Activated naive CD4-positive, alpha-beta T cell treated with anti-CD3 and anti-CD28 coated beads, Interleukin-2, amount 50 U/mL, for 72 hours (primary cell): Measurements from ENCODE around the gene FETUB. TPM values are rescaled to one million over a fixed set of nuclear protein-coding genes. Genes with fewer than 3 reads are reported as not detected.
A peak's percentile ranks its signal among the peaks of the same experiment; 100 is the strongest.
"Not testable (repeated sequence)": the region's sequence is repeated elsewhere in the genome, so short reads cannot be mapped to it uniquely, and the experiment has no call there.

Source experiments
- ATAC-seq, 2 donors: fragments of 150-1000 bp; cut with Tn5 transposase; 2 replicates each; pipeline ENCODE4 v1.10.0; 2021; ENCODE audit warnings: mild to moderate bottlenecking in 2 of 2, moderate library complexity in 2 of 2
- DNase-seq, 2 donors: peaks; one replicate each; pipeline ENCODE4 v3.0.0; 2021 to 2022; ENCODE audit warnings: low spot score in 2 of 2
- H3K27ac Mint-ChIP-seq, 2 donors: one replicate each; pipeline ENCODE4 v1.8.0; 2022; ENCODE audit warnings: mild to moderate bottlenecking in 2 of 2, mixed read lengths in 2 of 2
- H3K36me3 Mint-ChIP-seq, 2 donors: one replicate each; pipeline ENCODE4 v1.8.0; 2022; ENCODE audit warnings: mixed read lengths in 2 of 2
- H3K9me3 Mint-ChIP-seq, 2 donors: one replicate each; pipeline ENCODE4 v1.8.0; 2022; ENCODE audit warnings: mixed read lengths in 2 of 2
- total RNA-seq, 2 donors: library from RNA; stranded (reverse); gene quantifications; one replicate each; pipeline ENCODE4 v1.2.3, GENCODE V29; 2022

Gene FETUB
- total RNA-seq, 2 donors from 2014 or later = not detected

GRCh38 chr3:186683979-186684378 lies 43.8 kb downstream of the FETUB start:
- DNase-seq = no peak
- peaks cover 14 to 31% of the 10 kb centered on the region in 2 donors for H3K9me3 Mint-ChIP-seq
- no peak for ATAC-seq
- no peak overlapping the region for H3K27ac Mint-ChIP-seq
- peaks cover 16 to 17% of the 10 kb centered on the region in 2 donors for H3K36me3 Mint-ChIP-seq

GRCh38 chr3:186686475-186686874 lies 46.3 kb downstream of the FETUB start:
- ATAC-seq, H3K27ac Mint-ChIP-seq, DNase-seq: not testable (repeated sequence)
- H3K36me3 Mint-ChIP-seq = peaks cover 16 to 17% of the 10 kb centered on the region in 2 donors
- H3K9me3 Mint-ChIP-seq = peaks cover 14 to 31% of the 10 kb centered on the region in 2 donors

- Mint-ChIP-seq H3K36me3 (peaks cover 16 to 17% of the 10 kb centered on the region in 2 donors), H3K9me3 (peaks cover 14 to 29% of the 10 kb centered on the region in 2 donors), H3K27ac (no peak overlapping the region)
Measured at GRCh38 chr3:186687120-186687651, 47.0 kb downstream of the FETUB start.

GRCh38 chr3:186690304-186690703 lies 50.1 kb downstream of the FETUB start:
- Mint-ChIP-seq H3K36me3 (peaks cover 10 to 12% of the 10 kb centered on the region in 2 donors), H3K9me3 (peaks cover 9 to 14% of the 10 kb centered on the region in 2 donors)
- ATAC-seq, DNase-seq, H3K27ac Mint-ChIP-seq: not testable (repeated sequence)

More at GRCh38 chr3:186687120-186687651, 47.0 kb downstream of the FETUB start:
- ATAC-seq = no peak
- DNase-seq = no peak

GRCh38 chr3:186691676-186692075 lies 51.5 kb downstream of the FETUB start:
- DNase-seq (no peak), ATAC-seq (no peak)
- H3K36me3 Mint-ChIP-seq = no peaks in the 10 kb centered on the region
- H3K27ac Mint-ChIP-seq = no peak overlapping the region
- no peaks in the 10 kb centered on the region for H3K9me3 Mint-ChIP-seq

- Mint-ChIP-seq H3K27ac (no peak overlapping the region), H3K9me3 (no peaks in the 10 kb centered on the region), H3K36me3 (no peaks in the 10 kb centered on the region)
- ATAC-seq (no peak), DNase-seq (no peak)
Measured at GRCh38 chr3:186693843-186694242, 53.6 kb downstream of the FETUB start.

- H3K27ac Mint-ChIP-seq = no peak overlapping the region
- H3K36me3 Mint-ChIP-seq = no peaks in the 10 kb centered on the region
- ATAC-seq (no peak), DNase-seq (no peak)
- H3K9me3 Mint-ChIP-seq = no peaks in the 10 kb centered on the region
Measured at GRCh38 chr3:186694288-186695032, 54.3 kb downstream of the FETUB start.

GRCh38 chr3:186696522-186696921 lies 56.3 kb downstream of the FETUB start:
- no peak for ATAC-seq
- H3K36me3 Mint-ChIP-seq = no peaks in the 10 kb centered on the region
- no peaks in the 10 kb centered on the region for H3K9me3 Mint-ChIP-seq
- DNase-seq = no peak
- H3K27ac Mint-ChIP-seq = no peak overlapping the region

- Mint-ChIP-seq H3K9me3 (no peaks in the 10 kb centered on the region), H3K27ac (no peak overlapping the region), H3K36me3 (no peaks in the 10 kb centered on the region)
- no peak for DNase-seq
- ATAC-seq = no peak
Measured at GRCh38 chr3:186697510-186697909, 57.3 kb downstream of the FETUB start.

GRCh38 chr3:186700267-186700666 lies 60.1 kb downstream of the FETUB start:
- Mint-ChIP-seq H3K9me3 (no peaks in the 10 kb centered on the region), H3K36me3 (no peaks in the 10 kb centered on the region), H3K27ac (no peak overlapping the region)
- ATAC-seq (peak in 1 of 2 donors; percentile 40), DNase-seq (no peak)

GRCh38 chr3:186702451-186702850 lies 62.3 kb downstream of the FETUB start:
- DNase-seq, H3K36me3 Mint-ChIP-seq, H3K9me3 Mint-ChIP-seq, ATAC-seq, H3K27ac Mint-ChIP-seq: not testable (repeated sequence)

Other genes starting within 250 kb of the FETUB start
- 1 to 10 TPM; 3.1 to 3.9 TPM for gene CRYGS, start 96.0 kb upstream of the FETUB start, total RNA-seq
- gene TBCCD1, start 73.1 kb upstream of the FETUB start, total RNA-seq = 10 to 100 TPM; 10.0 to 14.8 TPM
- gene DNAJB11, start 69.7 kb upstream of the FETUB start, total RNA-seq = 10 to 100 TPM; 30.3 to 44.8 TPM
- under 1 TPM in 1 of 2 donors, not detected in 1; 0.25 TPM for gene AHSG, start 27.3 kb upstream of the FETUB start, total RNA-seq
- not detected for gene HRG, start 25.6 kb downstream of the FETUB start, total RNA-seq
- gene KNG1, start 77.0 kb downstream of the FETUB start, total RNA-seq = not detected
- gene EIF4A2, start 143.2 kb downstream of the FETUB start, total RNA-seq = 100 to 1,000 TPM; 430 to 499 TPM
- 100 to 1,000 TPM; 121 to 145 TPM for gene RFC4, start 166.1 kb downstream of the FETUB start, total RNA-seq
- not detected for gene ADIPOQ, start 202.3 kb downstream of the FETUB start, total RNA-seq